Measurements from ENCODE around the gene PITX2.

PITX2 gene

GRCh38 chr4:110615353-110616237 is 7.3 kb downstream of the PITX2 start:
- Mint-ChIP-seq H3K36me3 (peaks cover 5 to 9% of the 10 kb centered on the region in 2 donors), H3K27ac (peak overlapping the region; percentile 73), H3K27me3 (peaks cover 72 to 94% of the 10 kb centered on the region in 2 donors), H3K4me1 (peaks cover 14 to 48% of the 10 kb centered on the region in 2 donors), H3K9me3 (peaks cover 4 to 6% of the 10 kb centered on the region in 2 donors), H3K4me3 (peak overlapping the region; percentile 32 to 36)
- ATAC-seq (replicated peaks) (no peak), DNase-seq (no peak)

- Mint-ChIP-seq H3K36me3 (peaks cover 5 to 9% of the 10 kb centered on the region in 2 donors), H3K27me3 (peaks cover 71 to 92% of the 10 kb centered on the region in 2 donors), H3K4me1 (peaks cover 14 to 42% of the 10 kb centered on the region in 2 donors), H3K4me3 (peak overlapping the region in 1 of 2 donors; percentile 6), H3K27ac (peak overlapping the region; percentile 73), H3K9me3 (peaks cover 4 to 6% of the 10 kb centered on the region in 2 donors)
- DNase-seq (no peak), ATAC-seq (replicated peaks) (no peak)
Observed at GRCh38 chr4:110614976-110615352, 7.9 kb downstream of the PITX2 start.

GRCh38 chr4:110614173-110614963 is 8.5 kb downstream of the PITX2 start:
- Mint-ChIP-seq H3K27ac (no peak overlapping the region), H3K36me3 (peaks cover 4 to 5% of the 10 kb centered on the region in 2 donors), H3K27me3 (peaks cover 71 to 91% of the 10 kb centered on the region in 2 donors), H3K4me3 (no peak overlapping the region), H3K9me3 (peaks cover 4 to 6% of the 10 kb centered on the region in 2 donors), H3K4me1 (peaks cover 13 to 36% of the 10 kb centered on the region in 2 donors)
- DNase-seq (no peak), ATAC-seq (replicated peaks) (no peak)

- Mint-ChIP-seq H3K4me3 (no peak overlapping the region), H3K36me3 (peaks cover 4 to 5% of the 10 kb centered on the region in 2 donors), H3K27ac (no peak overlapping the region), H3K9me3 (peaks cover 3 to 6% of the 10 kb centered on the region in 2 donors), H3K27me3 (peaks cover 71 to 91% of the 10 kb centered on the region in 2 donors), H3K4me1 (peaks cover 10 to 31% of the 10 kb centered on the region in 2 donors)
- ATAC-seq (replicated peaks) = no peak
- DNase-seq = no peak
Observed at GRCh38 chr4:110613745-110614144, 9.1 kb downstream of the PITX2 start.

GRCh38 chr4:110612631-110613269 is 10.1 kb downstream of the PITX2 start:
- Mint-ChIP-seq H3K27ac (peak overlapping the region; percentile 39), H3K9me3 (no peaks in the 10 kb centered on the region), H3K4me1 (peaks cover 4 to 25% of the 10 kb centered on the region in 2 donors), H3K36me3 (no peaks in the 10 kb centered on the region), H3K27me3 (peaks cover 71 to 91% of the 10 kb centered on the region in 2 donors), H3K4me3 (no peak overlapping the region)
- DNase-seq = no peak
- no peak for ATAC-seq (replicated peaks)

- ATAC-seq (replicated peaks) = no peak
- DNase-seq = no peak
- H3K36me3 Mint-ChIP-seq = no peaks in the 10 kb centered on the region
- H3K4me1 Mint-ChIP-seq = peaks cover 4 to 23% of the 10 kb centered on the region in 2 donors
- H3K9me3 Mint-ChIP-seq = no peaks in the 10 kb centered on the region
- H3K27me3 Mint-ChIP-seq = peaks cover 70 to 86% of the 10 kb centered on the region in 2 donors
- H3K27ac Mint-ChIP-seq = peak overlapping the region; percentile 20
- H3K4me3 Mint-ChIP-seq = no peak overlapping the region
Observed at GRCh38 chr4:110611968-110612447, 10.9 kb downstream of the PITX2 start.

GRCh38 chr4:110610940-110611831 is 11.7 kb downstream of the PITX2 start:
- ATAC-seq (replicated peaks) (no peak), DNase-seq (no peak)
- peaks cover 4 to 23% of the 10 kb centered on the region in 2 donors for H3K4me1 Mint-ChIP-seq
- peak overlapping the region in 1 of 2 donors; percentile 32 for H3K4me3 Mint-ChIP-seq
- H3K27me3 Mint-ChIP-seq = peaks cover 65 to 78% of the 10 kb centered on the region in 2 donors
- H3K9me3 Mint-ChIP-seq = peaks cover 0 to 2% of the 10 kb centered on the region in 2 donors
- no peaks in the 10 kb centered on the region for H3K36me3 Mint-ChIP-seq
- peak overlapping the region; percentile 67 for H3K27ac Mint-ChIP-seq

- Mint-ChIP-seq H3K27ac (no peak overlapping the region), H3K36me3 (no peaks in the 10 kb centered on the region), H3K4me3 (no peak overlapping the region), H3K27me3 (peaks cover 59 to 77% of the 10 kb centered on the region in 2 donors), H3K4me1 (peaks cover 4 to 19% of the 10 kb centered on the region in 2 donors), H3K9me3 (peaks cover 0 to 2% of the 10 kb centered on the region in 2 donors)
- DNase-seq = no peak
- ATAC-seq (replicated peaks) = no peak
Observed at GRCh38 chr4:110610620-110610939, 12.3 kb downstream of the PITX2 start.

GRCh38 chr4:110609044-110609750 is 13.7 kb downstream of the PITX2 start:
- ATAC-seq (replicated peaks) (no peak), DNase-seq (no peak)
- Mint-ChIP-seq H3K4me3 (no peak overlapping the region), H3K9me3 (peaks cover 0 to 2% of the 10 kb centered on the region in 2 donors), H3K27me3 (peaks cover 52 to 64% of the 10 kb centered on the region in 2 donors), H3K4me1 (peaks cover 4 to 12% of the 10 kb centered on the region in 2 donors), H3K36me3 (no peaks in the 10 kb centered on the region), H3K27ac (no peak overlapping the region)

GRCh38 chr4:110605077-110605476 is 17.8 kb downstream of the PITX2 start:
- no peaks in the 10 kb centered on the region for H3K4me1 Mint-ChIP-seq
- ATAC-seq (replicated peaks) (no peak), DNase-seq (no peak)
- H3K9me3 Mint-ChIP-seq = peaks cover 0 to 2% of the 10 kb centered on the region in 2 donors
- no peak overlapping the region for H3K4me3 Mint-ChIP-seq
- no peaks in the 10 kb centered on the region for H3K36me3 Mint-ChIP-seq
- no peak overlapping the region for H3K27ac Mint-ChIP-seq
- H3K27me3 Mint-ChIP-seq = peaks cover 38 to 46% of the 10 kb centered on the region in 2 donors

- H3K36me3 Mint-ChIP-seq = no peaks in the 10 kb centered on the region
- no peak overlapping the region for H3K27ac Mint-ChIP-seq
- ATAC-seq (replicated peaks) (no peak), DNase-seq (no peak)
- no peak overlapping the region for H3K4me3 Mint-ChIP-seq
- H3K9me3 Mint-ChIP-seq = peaks cover 0 to 7% of the 10 kb centered on the region in 2 donors
- peaks cover 22 to 35% of the 10 kb centered on the region in 2 donors for H3K27me3 Mint-ChIP-seq
- H3K4me1 Mint-ChIP-seq = no peaks in the 10 kb centered on the region
Observed at GRCh38 chr4:110602061-110602460, 20.8 kb downstream of the PITX2 start.

GRCh38 chr4:110597582-110597981 is 25.3 kb downstream of the PITX2 start:
- H3K9me3 Mint-ChIP-seq = peaks cover 6 to 14% of the 10 kb centered on the region in 2 donors
- ATAC-seq (replicated peaks) = no peak
- H3K27me3 Mint-ChIP-seq = peaks cover 12 to 24% of the 10 kb centered on the region in 2 donors
- no peak overlapping the region for H3K27ac Mint-ChIP-seq
- H3K4me1 Mint-ChIP-seq = no peaks in the 10 kb centered on the region
- H3K4me3 Mint-ChIP-seq = no peak overlapping the region
- no peak for DNase-seq
- H3K36me3 Mint-ChIP-seq = no peaks in the 10 kb centered on the region

GRCh38 chr4:110596431-110596830 is 26.4 kb downstream of the PITX2 start:
- Mint-ChIP-seq H3K27me3 (peaks cover 14 to 26% of the 10 kb centered on the region in 2 donors), H3K27ac (no peak overlapping the region), H3K4me1 (no peaks in the 10 kb centered on the region), H3K36me3 (no peaks in the 10 kb centered on the region), H3K4me3 (no peak overlapping the region), H3K9me3 (peaks cover 7 to 14% of the 10 kb centered on the region in 2 donors)
- no peak for ATAC-seq (replicated peaks)
- no peak for DNase-seq
